Activated CD4-positive, alpha-beta T cell treated with anti-CD3 and anti-CD28 coated beads for 48 hours (primary cell): Measurements from ENCODE around the gene SNX21.

Source experiments
- DNase-seq: peaks from one replicate; pipeline ENCODE4 v3.0.0-alpha.2; 2020

The SNX21 gene

GRCh38 chr20:45883100-45883469 is 49.5 kb downstream of the SNX21 start:
- DNase-seq: no peak

GRCh38 chr20:45886590-45887345 is 53.2 kb downstream of the SNX21 start:
- no peak for DNase-seq

GRCh38 chr20:45887346-45887715 is 53.7 kb downstream of the SNX21 start, which contains the start of gene SPATA25:
SPATA25 (minus strand) TSS chr20:45887622; CDS start chr20:45887590, 32 bp downstream.
- DNase-seq: no peak

GRCh38 chr20:45888681-45889080 is 55.1 kb downstream of the SNX21 start:
- DNase-seq: no peak

- DNase-seq: peak; percentile 69
Observed at GRCh38 chr20:45890077-45890984, 56.7 kb downstream of the SNX21 start.

- peak; percentile 90 for DNase-seq
Observed at GRCh38 chr20:45890985-45891983, 57.7 kb downstream of the SNX21 start, which contains the start of the genes CTSA and NEURL2. CTSA (plus strand) TSS chr20:45891335; CDS start chr20:45891569, 234 bp downstream. NEURL2 (minus strand) TSS chr20:45891208; CDS start chr20:45890991, 217 bp downstream.

- DNase-seq: no peak
Observed at GRCh38 chr20:45892049-45892825, 58.6 kb downstream of the SNX21 start.
